Left renal cortex interstitium (tissue), 4 donors: ENCODE data around the gene ATP6V1A. TPM values are rescaled to one million over a fixed set of nuclear protein-coding genes. Genes with fewer than 3 reads are reported as not detected.

Source experiments
- DNase-seq, 4 donors: peaks; one replicate each; pipeline ENCODE4 v3.0.0-alpha.2; 2013; ENCODE audit warnings: low read depth in 4 of 4, low spot score in 2 of 4, missing footprints in 1 of 4
- polyA plus RNA-seq, 4 donors: library from polyadenylated mRNA; unstranded; fragments of 120-200 nt; gene quantifications; one replicate each; pipeline ENCODE4 v1.2.1, GENCODE V29; 2013; ENCODE audit not compliant: insufficient read length in 4 of 4

The ATP6V1A gene
- polyA plus RNA-seq: 10 to 100 TPM; 70.8 to 97.7 (median 89.5) TPM

DNA sequence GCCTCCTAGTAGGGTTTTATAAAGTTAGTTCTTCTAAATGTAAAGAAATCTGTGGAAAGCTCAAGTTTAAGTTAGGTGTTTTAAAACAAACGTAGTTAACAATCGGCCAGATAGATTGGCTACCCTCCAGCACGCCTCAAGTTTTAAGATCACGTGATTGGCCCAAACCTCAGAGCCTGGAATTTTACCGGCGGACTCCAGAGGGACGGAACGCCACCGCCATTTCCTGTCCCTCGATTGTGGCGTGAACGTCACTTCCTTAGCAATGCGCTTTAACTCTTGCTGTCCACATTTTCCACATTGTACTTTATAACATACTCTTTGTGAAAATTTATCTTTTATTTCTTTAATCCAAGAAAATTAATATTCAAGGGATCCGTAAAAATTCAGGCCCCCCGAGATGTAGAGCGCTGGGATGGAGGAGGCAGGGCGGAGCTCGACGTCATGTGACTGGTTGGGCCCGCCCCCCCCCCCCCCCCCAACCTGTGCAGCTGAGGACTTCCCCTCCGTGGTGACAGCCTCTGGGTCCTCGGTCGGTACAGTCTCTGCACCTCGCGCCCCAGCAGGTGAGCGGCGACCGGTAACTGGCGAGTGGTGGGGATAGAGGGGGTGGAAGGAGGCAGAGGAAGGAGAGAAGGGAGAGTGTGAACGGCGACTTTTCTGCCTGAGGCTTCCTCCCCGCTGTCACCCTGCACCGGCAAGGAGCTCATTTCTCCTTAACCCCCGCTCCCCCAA is at the start of gene ATP6V1A:
TSS of gene ATP6V1A (plus strand) at position 488 of the 735 bp plus-strand sequence. CDS start 31,719 bp downstream, outside the sequence.
- peak; percentile 93 to 99 (median 96) for DNase-seq

- peak in 1 of 4 donors; percentile 31 for DNase-seq
These were observed 49.2 kb upstream of the ATP6V1A start for GRCh38 chr3:113697500-113698090.

- no peak for DNase-seq
These were observed 48.6 kb upstream of the ATP6V1A start for GRCh38 chr3:113698213-113698742.

DNA sequence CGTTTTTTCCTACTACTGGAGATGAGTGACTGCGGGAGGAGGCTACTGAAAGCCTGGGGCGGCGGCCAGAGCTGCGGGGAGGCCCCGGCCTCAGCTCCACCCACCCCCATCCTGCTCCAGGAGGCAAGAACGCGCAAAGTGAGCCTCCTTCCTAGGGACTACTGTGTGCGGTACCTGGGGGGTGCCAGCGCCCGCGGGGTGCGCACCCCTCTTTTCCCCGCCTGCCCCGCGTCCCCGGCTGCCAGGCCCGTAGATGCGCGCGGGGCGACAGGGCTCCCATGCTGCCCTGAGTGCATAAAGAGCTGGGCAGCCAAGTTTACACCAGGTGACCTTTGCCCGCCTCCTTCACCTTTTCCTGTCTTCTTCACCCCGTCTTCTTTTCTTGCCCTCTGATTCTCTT is 47.9 kb upstream of the ATP6V1A start:
- peak in 1 of 4 donors; percentile 16 for DNase-seq

DNA sequence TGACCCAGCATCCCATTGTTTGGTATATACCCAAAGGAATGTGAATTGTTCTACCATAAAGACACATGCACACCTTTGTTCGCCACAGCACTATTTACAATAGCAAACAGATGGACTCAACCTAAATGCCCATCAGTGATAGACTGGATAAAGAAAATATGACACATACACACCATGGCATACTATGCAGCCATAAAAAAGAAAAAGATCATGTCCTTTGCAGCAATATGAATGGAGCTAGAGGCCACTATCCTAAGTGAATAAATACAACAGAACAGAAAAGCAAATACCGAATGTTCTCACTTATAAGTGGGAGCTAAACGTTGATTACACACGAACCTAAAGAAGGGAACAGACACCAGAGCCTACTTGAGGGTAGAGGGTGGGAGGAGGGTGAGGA is 39.0 kb upstream of the ATP6V1A start:
- DNase-seq: no peak

GRCh38 chr3:113712129-113712528 is 34.7 kb upstream of the ATP6V1A start:
- no peak for DNase-seq

- no peak for DNase-seq
These were observed 32.1 kb upstream of the ATP6V1A start for GRCh38 chr3:113714702-113715101.

- DNase-seq: no peak
These were observed 29.5 kb upstream of the ATP6V1A start for GRCh38 chr3:113717308-113717707.

GRCh38 chr3:113717818-113718217 is 29.0 kb upstream of the ATP6V1A start:
- DNase-seq: no peak

GRCh38 chr3:113719294-113719693 is 27.5 kb upstream of the ATP6V1A start:
- no peak for DNase-seq

- no peak for DNase-seq
These were observed 27.1 kb upstream of the ATP6V1A start for GRCh38 chr3:113719758-113720157.

- DNase-seq: no peak
These were observed 25.2 kb upstream of the ATP6V1A start for GRCh38 chr3:113721636-113722035.

DNA sequence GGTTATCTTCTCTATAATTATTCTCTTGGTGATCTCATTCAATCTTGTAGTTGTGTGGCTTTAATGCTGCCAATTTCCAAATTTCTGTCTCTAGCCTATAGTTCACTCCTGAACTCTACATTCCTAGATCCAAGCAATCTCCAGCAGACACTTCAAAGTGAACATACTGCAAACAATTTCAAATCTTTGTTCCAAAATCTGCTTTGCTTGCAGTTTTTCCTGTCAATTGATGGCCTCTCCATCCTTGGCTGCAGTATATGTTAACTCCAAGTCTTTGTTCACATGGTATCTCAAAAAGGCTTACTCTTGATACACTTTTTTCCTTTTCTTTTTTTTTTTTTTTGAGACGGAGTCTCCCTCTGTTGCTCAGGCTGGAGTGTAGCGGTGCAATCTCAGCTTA is 18.2 kb upstream of the ATP6V1A start:
- no peak for DNase-seq

GRCh38 chr3:113730550-113730949 is 16.3 kb upstream of the ATP6V1A start:
- no peak for DNase-seq

GRCh38 chr3:113731694-113732093 is 15.1 kb upstream of the ATP6V1A start:
- no peak for DNase-seq

- peak in 1 of 4 donors; percentile 49 for DNase-seq
These were observed 10.2 kb upstream of the ATP6V1A start for GRCh38 chr3:113736548-113737089.

- DNase-seq: no peak
These were observed 5.7 kb upstream of the ATP6V1A start for GRCh38 chr3:113741086-113741485.

DNA sequence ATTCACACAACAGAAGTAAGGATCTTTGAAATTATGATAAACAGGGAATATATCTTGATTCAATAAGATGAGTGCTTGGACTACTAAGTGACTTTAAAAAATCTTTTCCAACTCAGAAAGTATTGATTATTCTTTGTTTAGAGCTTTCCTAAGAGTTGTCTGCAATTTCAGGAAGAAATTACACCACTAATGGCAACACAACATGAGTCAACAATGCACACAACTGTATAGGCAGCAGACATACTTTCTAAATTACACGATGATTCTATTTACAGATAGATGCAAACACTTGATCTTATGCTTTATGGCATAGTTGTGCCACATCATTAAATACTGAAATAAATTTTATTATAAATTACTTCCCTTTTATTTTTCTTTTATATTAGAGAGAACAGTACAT is 5.2 kb upstream of the ATP6V1A start:
- no peak for DNase-seq

- DNase-seq: no peak
These were observed 3.7 kb upstream of the ATP6V1A start for GRCh38 chr3:113743006-113743630.

- peak; percentile 80 to 89 (median 84) for DNase-seq
These were observed 1.7 kb upstream of the ATP6V1A start for GRCh38 chr3:113744941-113745755.
